ENCODE data around the gene OPRD1. TPM values are rescaled to one million over a fixed set of nuclear protein-coding genes. Genes with fewer than 3 reads are reported as not detected.

The OPRD1 gene
- polyA plus RNA-seq, 1 of the 3 experiments (the other 2 are of a cell fraction): 0.07 TPM

- TF ChIP-seq SIN3A (IDR thresholded peaks at IDR 0.05; ENCODE audit: borderline replicate concordance, low read depth, low read length) (no peak), IRF3 (IDR thresholded peaks at IDR 0.05; ENCODE audit: low read depth, low read length) (no peak)
These were observed 55.9 kb downstream of the OPRD1 start (continued) for GRCh38 chr1:28867850-28868249.

GRCh38 chr1:28869952-28870351 is 58.0 kb downstream of the OPRD1 start:
- no peaks in the 10 kb centered on the region for H3K9me2 ChIP-seq
- no peak overlapping the region for H3K4me2 ChIP-seq
- no peak for DNase-seq
- no peaks in the 10 kb centered on the region for H3K36me3 ChIP-seq (replicated peaks in 1 of 2; ENCODE audit: control insufficient read depth in 1 of 2, insufficient read depth in 2 of 2, low read length in 1 of 2)
- ChIA-PET POLR2A (no interaction called here), CTCF (interaction anchor here (1.3 to 22.5 kb wide), 6 partner anchors 7 to 164 kb away, joined by 4 to 894 read pairs (median 6); no protein-coding TSS in a partner anchor)
- WGBS (ENCODE audit: low lambda C conversion rate): 94% methylated on average over 5 of the region's 5 CpGs
- H4K20me1 ChIP-seq (ENCODE audit: insufficient read depth): no peaks in the 10 kb centered on the region
- H3K27ac ChIP-seq (ENCODE audit: low read depth in 2 of 2, low read length in 1 of 2): no peak overlapping the region
- peaks cover 0 to 16% of the 10 kb centered on the region in 2 experiments; a peak in 1 of 4 replicates for H3K4me1 ChIP-seq (ENCODE audit: control insufficient read depth in 1 of 2, insufficient read depth in 2 of 2, low read depth in 1 of 2, low read length in 1 of 2)
- no peak overlapping the region for H2AFZ ChIP-seq (ENCODE audit: low read depth)
- H3K9ac ChIP-seq: no peak overlapping the region
- no peaks in the 10 kb centered on the region for H3K79me2 ChIP-seq (ENCODE audit: insufficient read depth)
- no peak overlapping the region for H3K4me3 ChIP-seq (ENCODE audit: low read depth in 2 of 2, low read length in 1 of 2)
- H3K9me3 ChIP-seq: no peaks in the 10 kb centered on the region
- TF ChIP-seq GABPA (IDR thresholded peaks at IDR 0.05; ENCODE audit: low read depth) (no peak), TAF1 (IDR thresholded peaks at IDR 0.05; ENCODE audit: borderline replicate concordance, low read depth, low read length) (no peak), CTCF (IDR thresholded peaks at IDR 0.05) (no peak), REST (IDR thresholded peaks at IDR 0.05; ENCODE audit: low read depth, low read length) (no peak), EP300 (IDR thresholded peaks at IDR 0.05; ENCODE audit: borderline replicate concordance in 1 of 2, low read depth in 1 of 2, low read length in 1 of 2) (no peak), ELF1 (IDR thresholded peaks at IDR 0.05) (no peak), MAX (IDR thresholded peaks at IDR 0.05; ENCODE audit: low read depth) (no peak), MEF2A (IDR thresholded peaks at IDR 0.05; ENCODE audit: borderline replicate concordance, low read depth) (no peak)
- H3F3A ChIP-seq (replicated peaks; ENCODE audit: insufficient read depth): no peaks in the 10 kb centered on the region
- H3K27me3 ChIP-seq (ENCODE audit: insufficient read depth): no peaks in the 10 kb centered on the region
